Measurements from ENCODE around the gene OTOP2.

OTOP2 gene

GRCh38 chr17:74892013-74892841, 31.8 kb upstream of the OTOP2 start:
- no peak for DNase-seq (ENCODE audit: low read depth)
- no peak overlapping the region for H3K4me3 ChIP-seq (ENCODE audit: low read length)
- TF ChIP-seq CTCF (conservative IDR thresholded peaks at IDR 0.05; ENCODE audit: low read depth, low read length): no peak

GRCh38 chr17:74892974-74893911, 30.8 kb upstream of the OTOP2 start, which contains the start of gene FADS6:
FADS6 (minus strand) TSS chr17:74893633; CDS start chr17:74893595, 38 bp downstream.
- no peak within 1 kb of the TSS for H3K4me3 ChIP-seq (ENCODE audit: low read length)

GRCh38 chr17:74893936-74894671, 30.0 kb upstream of the OTOP2 start:
- no peak overlapping the region for H3K4me3 ChIP-seq (ENCODE audit: low read length)
- no peak for TF ChIP-seq CTCF (conservative IDR thresholded peaks at IDR 0.05; ENCODE audit: low read depth, low read length)
- DNase-seq (ENCODE audit: low read depth): no peak

More at GRCh38 chr17:74892974-74893911, 30.8 kb upstream of the OTOP2 start, which contains the start of gene FADS6:
- no peak for DNase-seq (ENCODE audit: low read depth)
- TF ChIP-seq CTCF (conservative IDR thresholded peaks at IDR 0.05; ENCODE audit: low read depth, low read length): no peak

- DNase-seq (ENCODE audit: low read depth): no peak
- TF ChIP-seq CTCF (conservative IDR thresholded peaks at IDR 0.05; ENCODE audit: low read depth, low read length): no peak
- H3K4me3 ChIP-seq (ENCODE audit: low read length): no peak overlapping the region
Measured at GRCh38 chr17:74898376-74898946, 25.6 kb upstream of the OTOP2 start.

- H3K4me3 ChIP-seq (ENCODE audit: low read length): no peak overlapping the region
- DNase-seq (ENCODE audit: low read depth): no peak
- TF ChIP-seq CTCF (conservative IDR thresholded peaks at IDR 0.05; ENCODE audit: low read depth, low read length): no peak
Measured at GRCh38 chr17:74900208-74900607, 23.9 kb upstream of the OTOP2 start.

GRCh38 chr17:74901353-74902135, 22.5 kb upstream of the OTOP2 start:
- no peak for DNase-seq (ENCODE audit: low read depth)
- no peak for TF ChIP-seq CTCF (conservative IDR thresholded peaks at IDR 0.05; ENCODE audit: low read depth, low read length)
- H3K4me3 ChIP-seq (ENCODE audit: low read length): no peak overlapping the region

All from retinal pigment epithelial cell (primary cell).